K562 (cell line): ENCODE results near the gene HAUS5. TPM values are rescaled to one million over a fixed set of nuclear protein-coding genes. Genes with fewer than 3 reads are reported as not detected.

Experiments
- CBX1 ChIP-seq: sonication (generic); IDR thresholded peaks from 2 replicates; pipeline ENCODE4 v1.6.1; 2016; ENCODE audit warnings: antibody characterized with exemption, low read depth, mild to moderate bottlenecking
- NEUROD1 ChIP-seq: fragments of 150-350 bp; IDR thresholded peaks from 2 replicates; pipeline ENCODE4 v1.6.1; 2014; ENCODE audit warnings: borderline replicate concordance, low read length, low read depth; ENCODE audit not compliant: partially characterized antibody
- NFXL1 ChIP-seq: fragments of 450-650 bp; formaldehyde crosslinking; IDR thresholded peaks from 2 replicates; pipeline ENCODE4 v1.4.0; 2021; ENCODE audit warnings: mild to moderate bottlenecking
- PBX2 ChIP-seq, 2 experiments: IDR thresholded peaks in 1 of 2; conservative IDR thresholded peaks in 1 of 2; 2 replicates each; pipeline ENCODE4 v1.6.1; 2016; ENCODE audit warnings: low read depth in 2 of 2, mild to moderate bottlenecking in 1 of 2, missing compliant biosample characterization in 1 of 2, missing genetic modification characterization in 1 of 2, moderate library complexity in 1 of 2
- REST ChIP-seq, 2 experiments: fragments of 450-650 bp; formaldehyde crosslinking in 1 of 2; IDR thresholded peaks; 2 replicates each; pipeline versions ENCODE4 v1.4.0 to v1.6.1; 2014 to 2020; ENCODE audit warnings: mild to moderate bottlenecking in 2 of 2, borderline replicate concordance in 1 of 2, low read depth in 1 of 2
- RFX7 ChIP-seq: fragments of 250-450 bp; sonication (Bioruptor Pico); IDR thresholded peaks from 2 replicates; pipeline ENCODE4 v1.5.1; 2021; ENCODE audit warnings: mild to moderate bottlenecking
- TARDBP ChIP-seq: fragments of 450-650 bp; IDR thresholded peaks from 2 replicates; pipeline ENCODE4 v1.6.1; 2016
- TBP ChIP-seq: optimal IDR thresholded peaks from 2 replicates; pipeline ENCODE3; 2011; ENCODE audit warnings: low read depth, low read length, improper control_type of control experiment
- ZNF212 ChIP-seq: fragments of 450-650 bp; formaldehyde crosslinking; IDR thresholded peaks from 2 replicates; pipeline ENCODE4 v1.4.0; 2020; ENCODE audit warnings: mild to moderate bottlenecking
- ZNF347 ChIP-seq: fragments of 450-650 bp; formaldehyde crosslinking; IDR thresholded peaks from 2 replicates; pipeline ENCODE4 v1.4.0; 2020; ENCODE audit warnings: low read depth, mild to moderate bottlenecking, moderate library complexity
- ZNF436 ChIP-seq: fragments of 250-450, 450-650 bp; sonication (Bioruptor Pico); formaldehyde crosslinking; IDR thresholded peaks from 2 replicates; pipeline ENCODE4 v1.7.0; 2020; ENCODE audit warnings: mild to moderate bottlenecking
- polyA plus RNA-seq, 8 experiments: library from polyadenylated mRNA; depleted of rRNA in 4 of 8; stranded (reverse) in 5 of 8; unstranded in 3 of 8; fragments of >200 nt; fragmentation: Nextera tagmentation in 2 of 8; fragmentation: Illumina TruSeq in 1 of 8; extraction: Ambion mirVana in 2 of 8; extraction: Trizol in 1 of 8; gene quantifications; 2 replicates each; pipeline versions ENCODE4 v1.2.1 to v1.2.3, GENCODE V29; 2011 to 2014; ENCODE audit warnings: inconsistent platforms in 1 of 8, missing spikeins in 1 of 8
- total RNA-seq, 7 experiments: library from RNA; depleted of rRNA in 6 of 7; stranded (reverse); fragments of >200 nt in 6 of 7; fragmentation: Illumina TruSeq in 2 of 7; extraction: Trizol in 2 of 7; gene quantifications; 2 replicates each; pipeline versions ENCODE4 v1.2.1 to v1.2.3, GENCODE V29; 2011 to 2021; ENCODE audit warnings: low replicate concordance in 1 of 7
- TF ChIP-seq, protein P1 (sequence below), 2 experiments: fragments of 250-450 bp in 1 of 2; fragments of 450-650 bp in 1 of 2; sonication (Bioruptor Pico) in 1 of 2; IDR thresholded peaks; 2 replicates each; pipeline versions ENCODE4 v1.6.1 to v1.8.0; 2016 to 2021; ENCODE audit warnings: mild to moderate bottlenecking in 2 of 2, moderate library complexity in 2 of 2, missing compliant biosample characterization in 1 of 2, missing genetic modification characterization in 1 of 2
- TF ChIP-seq, protein P2 (sequence below): sonication (generic); formaldehyde crosslinking; IDR thresholded peaks from 2 replicates; pipeline ENCODE4 v1.8.1; 2022; ENCODE audit warnings: missing genetic modification reagents

Gene HAUS5
- total and polyA plus RNA-seq, 9 of the 15 experiments (the other 6 are each of a cell fraction or from before 2014, with no cell fraction given): 3.5 to 41.3 (median 14.2) TPM

DNA sequence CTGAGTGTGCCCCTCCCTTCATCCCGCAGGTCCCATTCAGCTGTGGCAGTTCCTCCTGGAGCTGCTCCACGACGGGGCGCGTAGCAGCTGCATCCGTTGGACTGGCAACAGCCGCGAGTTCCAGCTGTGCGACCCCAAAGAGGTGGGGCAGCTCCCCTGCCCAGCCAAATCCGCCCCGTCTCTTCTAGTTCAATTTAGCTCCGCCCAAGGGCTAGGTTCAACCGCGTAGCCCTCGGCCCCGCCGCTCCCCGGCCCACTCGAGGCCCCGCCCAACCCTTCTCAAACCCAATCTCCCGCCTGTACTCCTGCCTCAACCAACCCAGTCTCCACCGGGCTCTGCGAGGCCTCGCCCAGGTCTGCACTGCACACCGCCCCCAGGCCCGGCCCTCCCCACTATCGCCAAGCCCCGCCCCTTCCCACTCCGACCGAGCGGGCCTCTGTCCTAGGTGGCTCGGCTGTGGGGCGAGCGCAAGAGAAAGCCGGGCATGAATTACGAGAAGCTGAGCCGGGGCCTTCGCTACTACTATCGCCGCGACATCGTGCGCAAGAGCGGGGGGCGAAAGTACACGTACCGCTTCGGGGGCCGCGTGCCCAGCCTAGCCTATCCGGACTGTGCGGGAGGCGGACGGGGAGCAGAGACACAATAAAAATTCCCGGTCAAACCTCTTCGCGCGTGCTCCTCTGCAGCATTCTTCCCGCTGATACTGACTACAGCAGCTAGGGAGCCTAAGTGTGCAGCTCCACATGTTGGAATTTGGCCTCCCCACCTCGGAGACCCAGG, 31.9 kb downstream of the HAUS5 start (continued):
- TF ChIP-seq RFX7 (CRISPR knock-in tag): no peak
- no peak for TF ChIP-seq PBX2 (CRISPR knock-in tag; IDR thresholded peaks at IDR 0.05; ENCODE audit: low read depth)
- no peak for TF ChIP-seq PBX2 (tag; conservative IDR thresholded peaks at IDR 0.05; ENCODE audit: low read depth)
- no peak; the same call in 1 of the 2 replicates for TF ChIP-seq TARDBP
- TF ChIP-seq ZNF212 (CRISPR knock-in tag): no peak
- TF ChIP-seq, protein P1, sequence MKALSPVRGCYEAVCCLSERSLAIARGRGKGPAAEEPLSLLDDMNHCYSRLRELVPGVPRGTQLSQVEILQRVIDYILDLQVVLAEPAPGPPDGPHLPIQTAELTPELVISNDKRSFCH (CRISPR knock-in tag; IDR thresholded peaks at IDR 0.05): no peak
- TF ChIP-seq, protein P1 (tag; IDR thresholded peaks at IDR 0.05): 0 out of 2 replicates have a peak, but pooled peaks have one; percentile 35
- TF ChIP-seq ZNF436: no peak
- TF ChIP-seq REST (IDR thresholded peaks at IDR 0.05; ENCODE audit: borderline replicate concordance): peak; percentile 76
- 0 out of 2 replicates have a peak, but pooled peaks have one; percentile 15 for TF ChIP-seq REST (CRISPR knock-in tag; IDR thresholded peaks at IDR 0.05; ENCODE audit: low read depth)
- TF ChIP-seq, protein P2, sequence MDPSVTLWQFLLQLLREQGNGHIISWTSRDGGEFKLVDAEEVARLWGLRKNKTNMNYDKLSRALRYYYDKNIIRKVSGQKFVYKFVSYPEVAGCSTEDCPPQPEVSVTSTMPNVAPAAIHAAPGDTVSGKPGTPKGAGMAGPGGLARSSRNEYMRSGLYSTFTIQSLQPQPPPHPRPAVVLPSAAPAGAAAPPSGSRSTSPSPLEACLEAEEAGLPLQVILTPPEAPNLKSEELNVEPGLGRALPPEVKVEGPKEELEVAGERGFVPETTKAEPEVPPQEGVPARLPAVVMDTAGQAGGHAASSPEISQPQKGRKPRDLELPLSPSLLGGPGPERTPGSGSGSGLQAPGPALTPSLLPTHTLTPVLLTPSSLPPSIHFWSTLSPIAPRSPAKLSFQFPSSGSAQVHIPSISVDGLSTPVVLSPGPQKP (CRISPR knock-in tag): no peak
- TF ChIP-seq TBP: peak; percentile 8
- no peak for TF ChIP-seq NFXL1 (CRISPR knock-in tag)
- no peak for TF ChIP-seq CBX1
- TF ChIP-seq ZNF347 (CRISPR knock-in tag): no peak
- no peak for TF ChIP-seq NEUROD1
